Rectal smooth muscle tissue (tissue), 1 donor: ENCODE results near the gene PABPN1L.

Experiments
- H3K27ac ChIP-seq: one replicate; pipeline ENCODE4 v1.7.0; 2013; ENCODE audit warnings: low read depth, low read length, inconsistent platforms
- H3K27me3 ChIP-seq: one replicate; pipeline ENCODE4 v1.7.0; 2013; ENCODE audit warnings: low read length; ENCODE audit not compliant: control insufficient read depth, insufficient read depth
- H3K36me3 ChIP-seq: one replicate; pipeline ENCODE4 v1.7.0; 2013; ENCODE audit warnings: low read length; ENCODE audit not compliant: control insufficient read depth, insufficient read depth
- H3K4me1 ChIP-seq: one replicate; pipeline ENCODE4 v1.7.0; 2013; ENCODE audit warnings: low read length; ENCODE audit not compliant: control insufficient read depth, insufficient read depth
- H3K4me3 ChIP-seq: one replicate; pipeline ENCODE4 v1.7.0; 2013; ENCODE audit warnings: low read length
- H3K9ac ChIP-seq: one replicate; pipeline ENCODE4 v1.7.0; 2013; ENCODE audit warnings: low read length

Gene PABPN1L

GRCh38 chr16:88844419-88845036 lies 21.9 kb downstream of the PABPN1L start:
- no peak overlapping the region for H3K9ac ChIP-seq
- peaks cover 6% of the 10 kb centered on the region for H3K36me3 ChIP-seq
- H3K4me3 ChIP-seq: no peak overlapping the region
- H3K4me1 ChIP-seq: no peaks in the 10 kb centered on the region
- no peak overlapping the region for H3K27ac ChIP-seq
- no peaks in the 10 kb centered on the region for H3K27me3 ChIP-seq

- Histone ChIP-seq H3K4me1 (no peaks in the 10 kb centered on the region), H3K27me3 (no peaks in the 10 kb centered on the region), H3K36me3 (peaks cover 9% of the 10 kb centered on the region), H3K27ac (no peak overlapping the region), H3K4me3 (no peak overlapping the region), H3K9ac (no peak overlapping the region)
These were observed 23.2 kb downstream of the PABPN1L start for GRCh38 chr16:88843256-88843655.

- Histone ChIP-seq H3K27me3 (no peaks in the 10 kb centered on the region), H3K4me1 (no peaks in the 10 kb centered on the region), H3K4me3 (no peak overlapping the region), H3K27ac (no peak overlapping the region), H3K36me3 (peaks cover 9% of the 10 kb centered on the region), H3K9ac (no peak overlapping the region)
These were observed 23.7 kb downstream of the PABPN1L start for GRCh38 chr16:88842806-88843205.

GRCh38 chr16:88842308-88842756 lies 24.1 kb downstream of the PABPN1L start:
- Histone ChIP-seq H3K27me3 (no peaks in the 10 kb centered on the region), H3K27ac (no peak overlapping the region), H3K4me3 (no peak overlapping the region), H3K36me3 (peaks cover 9% of the 10 kb centered on the region), H3K4me1 (no peaks in the 10 kb centered on the region), H3K9ac (no peak overlapping the region)

GRCh38 chr16:88841521-88842307 lies 24.7 kb downstream of the PABPN1L start:
- Histone ChIP-seq H3K9ac (no peak overlapping the region), H3K27ac (no peak overlapping the region), H3K36me3 (peaks cover 9% of the 10 kb centered on the region), H3K27me3 (no peaks in the 10 kb centered on the region), H3K4me1 (no peaks in the 10 kb centered on the region), H3K4me3 (no peak overlapping the region)

GRCh38 chr16:88840600-88841215 lies 25.8 kb downstream of the PABPN1L start:
- no peak overlapping the region for H3K27ac ChIP-seq
- no peaks in the 10 kb centered on the region for H3K4me1 ChIP-seq
- H3K27me3 ChIP-seq: no peaks in the 10 kb centered on the region
- peaks cover 9% of the 10 kb centered on the region for H3K36me3 ChIP-seq
- H3K9ac ChIP-seq: no peak overlapping the region
- H3K4me3 ChIP-seq: no peak overlapping the region

GRCh38 chr16:88839745-88840599 lies 26.5 kb downstream of the PABPN1L start:
- no peak overlapping the region for H3K4me3 ChIP-seq
- no peak overlapping the region for H3K9ac ChIP-seq
- H3K27me3 ChIP-seq: no peaks in the 10 kb centered on the region
- no peaks in the 10 kb centered on the region for H3K4me1 ChIP-seq
- H3K36me3 ChIP-seq: peaks cover 13% of the 10 kb centered on the region
- no peak overlapping the region for H3K27ac ChIP-seq

- Histone ChIP-seq H3K4me1 (no peaks in the 10 kb centered on the region), H3K4me3 (no peak overlapping the region), H3K27ac (no peak overlapping the region), H3K27me3 (no peaks in the 10 kb centered on the region), H3K36me3 (peaks cover 15% of the 10 kb centered on the region), H3K9ac (no peak overlapping the region)
These were observed 27.4 kb downstream of the PABPN1L start for GRCh38 chr16:88839026-88839529.

- H3K4me3 ChIP-seq: no peak overlapping the region
- H3K27ac ChIP-seq: no peak overlapping the region
- no peak overlapping the region for H3K9ac ChIP-seq
- H3K27me3 ChIP-seq: no peaks in the 10 kb centered on the region
- H3K36me3 ChIP-seq: peaks cover 15% of the 10 kb centered on the region
- H3K4me1 ChIP-seq: no peaks in the 10 kb centered on the region
These were observed 27.9 kb downstream of the PABPN1L start for GRCh38 chr16:88838566-88838965.

GRCh38 chr16:88837806-88838205 lies 28.7 kb downstream of the PABPN1L start:
- peaks cover 15% of the 10 kb centered on the region for H3K36me3 ChIP-seq
- H3K4me3 ChIP-seq: no peak overlapping the region
- no peaks in the 10 kb centered on the region for H3K27me3 ChIP-seq
- no peaks in the 10 kb centered on the region for H3K4me1 ChIP-seq
- H3K27ac ChIP-seq: no peak overlapping the region
- no peak overlapping the region for H3K9ac ChIP-seq

GRCh38 chr16:88836791-88837190 lies 29.7 kb downstream of the PABPN1L start:
- no peaks in the 10 kb centered on the region for H3K4me1 ChIP-seq
- H3K4me3 ChIP-seq: no peak overlapping the region
- H3K36me3 ChIP-seq: peaks cover 15% of the 10 kb centered on the region
- H3K27me3 ChIP-seq: no peaks in the 10 kb centered on the region
- no peak overlapping the region for H3K27ac ChIP-seq
- H3K9ac ChIP-seq: no peak overlapping the region

- H3K27me3 ChIP-seq: no peaks in the 10 kb centered on the region
These were observed 30.6 kb downstream of the PABPN1L start for GRCh38 chr16:88835818-88836217.

More at GRCh38 chr16:88835818-88836217, 30.6 kb downstream of the PABPN1L start:
- Histone ChIP-seq H3K27ac (no peak overlapping the region), H3K4me1 (no peaks in the 10 kb centered on the region), H3K36me3 (peaks cover 15% of the 10 kb centered on the region), H3K9ac (no peak overlapping the region), H3K4me3 (no peak overlapping the region)
